ENCODE measurements around the gene WSB2.

The WSB2 gene

DNA sequence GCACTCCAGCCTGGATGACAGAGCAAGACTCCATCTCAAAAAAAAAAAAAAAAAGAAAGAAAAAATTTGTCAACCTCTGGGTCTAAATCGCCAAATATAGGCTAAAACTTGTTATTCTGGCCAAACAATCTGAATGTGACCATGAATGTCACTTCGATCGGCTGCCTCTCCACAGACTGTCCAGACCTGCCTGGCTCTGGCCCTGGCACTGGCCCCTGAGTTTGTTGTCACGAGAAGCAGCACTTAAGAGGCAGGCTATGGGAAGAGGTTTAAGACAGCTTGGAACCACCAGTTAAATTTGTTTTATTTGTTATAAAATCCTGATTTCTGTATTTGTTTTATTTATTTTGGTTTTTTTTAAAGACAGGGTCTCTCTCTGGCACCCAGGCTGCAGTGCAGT lies 14.5 kb downstream of the WSB2 start:
- no peak for FAIRE-seq
- TF ChIP-seq POLR2A (IDR thresholded peaks at IDR 0.05; ENCODE audit: low read depth, low read length) (no peak), POLR2AphosphoS5 (IDR thresholded peaks at IDR 0.05; ENCODE audit: low read depth, low read length) (no peak), TAF1 (IDR thresholded peaks at IDR 0.05; ENCODE audit: borderline replicate concordance, low read depth, low read length) (no peak)
- no peak for DNase-seq (ENCODE audit: insufficient read length)

DNA sequence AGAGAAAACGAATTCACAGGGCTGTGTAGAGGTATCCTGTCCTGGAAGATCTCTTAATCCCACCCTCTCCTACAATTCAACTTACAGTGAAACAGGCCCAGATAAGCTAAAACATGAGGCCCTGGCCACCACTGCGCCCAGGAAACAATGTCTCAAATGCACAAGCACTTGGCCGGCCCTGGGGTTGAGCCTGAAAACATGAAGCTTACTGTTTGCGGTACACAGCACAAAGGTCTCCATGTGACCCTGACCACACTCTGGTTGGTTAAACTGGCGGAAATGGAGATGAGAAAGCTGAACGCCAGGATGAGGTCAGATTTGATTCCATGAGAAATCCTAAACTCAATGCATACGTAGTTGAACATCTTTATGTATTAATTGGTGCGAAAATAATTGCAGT lies 16.4 kb downstream of the WSB2 start:
- DNase-seq (ENCODE audit: insufficient read length), result no peak
- TF ChIP-seq POLR2AphosphoS5 (IDR thresholded peaks at IDR 0.05; ENCODE audit: low read depth, low read length), result no peak
- TF ChIP-seq POLR2A (IDR thresholded peaks at IDR 0.05; ENCODE audit: low read depth, low read length), result no peak
- no peak for TF ChIP-seq TAF1 (IDR thresholded peaks at IDR 0.05; ENCODE audit: borderline replicate concordance, low read depth, low read length)
- FAIRE-seq, result no peak

- DNase-seq (ENCODE audit: insufficient read length) (no peak), FAIRE-seq (no peak)
- TF ChIP-seq POLR2A (IDR thresholded peaks at IDR 0.05; ENCODE audit: low read depth, low read length) (no peak), POLR2AphosphoS5 (IDR thresholded peaks at IDR 0.05; ENCODE audit: low read depth, low read length) (no peak), TAF1 (IDR thresholded peaks at IDR 0.05; ENCODE audit: borderline replicate concordance, low read depth, low read length) (no peak)
These were observed 16.9 kb downstream of the WSB2 start for GRCh38 chr12:118044075-118044474.

GRCh38 chr12:118042091-118042490 lies 18.9 kb downstream of the WSB2 start:
- no peak for DNase-seq (ENCODE audit: insufficient read length)
- FAIRE-seq, result no peak
- TF ChIP-seq POLR2AphosphoS5 (IDR thresholded peaks at IDR 0.05; ENCODE audit: low read depth, low read length), result no peak
- TF ChIP-seq POLR2A (IDR thresholded peaks at IDR 0.05; ENCODE audit: low read depth, low read length), result no peak
- TF ChIP-seq TAF1 (IDR thresholded peaks at IDR 0.05; ENCODE audit: borderline replicate concordance, low read depth, low read length), result no peak

- no peak for DNase-seq (ENCODE audit: insufficient read length)
- FAIRE-seq, result no peak
- no peak for TF ChIP-seq TAF1 (IDR thresholded peaks at IDR 0.05; ENCODE audit: borderline replicate concordance, low read depth, low read length)
- no peak for TF ChIP-seq POLR2AphosphoS5 (IDR thresholded peaks at IDR 0.05; ENCODE audit: low read depth, low read length)
- TF ChIP-seq POLR2A (IDR thresholded peaks at IDR 0.05; ENCODE audit: low read depth, low read length), result no peak
These were observed 22.8 kb downstream of the WSB2 start for GRCh38 chr12:118038137-118038536.

DNA sequence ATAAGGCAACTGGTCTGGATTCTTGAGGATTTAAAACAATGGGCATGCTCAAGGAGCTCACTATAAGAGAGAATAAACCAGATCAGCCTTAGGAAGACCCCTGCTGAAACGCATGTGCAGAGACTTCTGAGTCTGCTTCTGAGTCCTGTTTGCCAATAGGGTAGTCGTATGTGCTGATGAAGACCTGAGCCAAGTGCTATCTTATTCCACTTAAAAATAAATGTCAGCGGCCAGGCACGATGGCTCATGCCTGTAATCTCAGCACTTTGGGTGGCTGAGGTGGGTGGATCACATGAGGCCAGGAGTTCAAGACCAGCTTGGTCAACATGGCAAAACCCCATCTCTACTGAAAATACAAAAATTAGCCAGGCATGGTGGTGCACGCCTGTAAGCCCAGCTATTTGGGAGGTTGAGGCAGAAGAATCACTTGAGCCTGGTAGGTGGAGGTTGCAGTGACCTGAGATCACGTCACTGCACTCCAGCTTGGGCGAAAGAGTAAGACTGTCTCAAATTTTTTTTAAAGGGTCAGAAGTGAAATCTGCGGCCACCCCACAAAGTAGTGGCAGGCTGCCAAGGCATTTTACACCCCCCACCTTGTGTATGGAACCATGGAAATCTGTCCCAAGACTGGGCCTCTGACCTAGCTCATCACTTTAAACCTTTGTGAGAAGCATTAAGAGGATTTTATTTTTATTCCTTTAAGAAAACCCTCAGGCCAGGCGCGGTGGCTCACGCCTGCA lies 24.1 kb downstream of the WSB2 start:
- TF ChIP-seq TAF1 (IDR thresholded peaks at IDR 0.05; ENCODE audit: borderline replicate concordance, low read depth, low read length) (no peak), POLR2A (IDR thresholded peaks at IDR 0.05; ENCODE audit: low read depth, low read length) (no peak), POLR2AphosphoS5 (IDR thresholded peaks at IDR 0.05; ENCODE audit: low read depth, low read length) (no peak)
- no peak for FAIRE-seq
- no peak for DNase-seq (ENCODE audit: insufficient read length)

GRCh38 chr12:118035190-118036041 lies 25.6 kb downstream of the WSB2 start:
- FAIRE-seq, result peak; percentile 82
- peak; percentile 25; the same call in 1 of the 2 replicates for TF ChIP-seq POLR2AphosphoS5 (IDR thresholded peaks at IDR 0.05; ENCODE audit: low read depth, low read length)
- no peak for TF ChIP-seq POLR2A (IDR thresholded peaks at IDR 0.05; ENCODE audit: low read depth, low read length)
- TF ChIP-seq TAF1 (IDR thresholded peaks at IDR 0.05; ENCODE audit: borderline replicate concordance, low read depth, low read length), result no peak
- DNase-seq (ENCODE audit: insufficient read length), result no peak

- no peak for DNase-seq (ENCODE audit: insufficient read length)
- no peak for TF ChIP-seq POLR2AphosphoS5 (IDR thresholded peaks at IDR 0.05; ENCODE audit: low read depth, low read length)
- TF ChIP-seq POLR2A (IDR thresholded peaks at IDR 0.05; ENCODE audit: low read depth, low read length), result no peak
- no peak for TF ChIP-seq TAF1 (IDR thresholded peaks at IDR 0.05; ENCODE audit: borderline replicate concordance, low read depth, low read length)
These were observed 26.4 kb downstream of the WSB2 start for GRCh38 chr12:118034429-118035189.

GRCh38 chr12:118033902-118034301 lies 27.1 kb downstream of the WSB2 start:
- TF ChIP-seq POLR2AphosphoS5 (IDR thresholded peaks at IDR 0.05; ENCODE audit: low read depth, low read length) (no peak), POLR2A (IDR thresholded peaks at IDR 0.05; ENCODE audit: low read depth, low read length) (peak; percentile 6; the same call in 1 of the 2 replicates)
- FAIRE-seq (no peak), DNase-seq (ENCODE audit: insufficient read length) (no peak)

More at GRCh38 chr12:118034429-118035189, 26.4 kb downstream of the WSB2 start:
- FAIRE-seq, result peak; percentile 42

- FAIRE-seq, result no peak
- no peak for DNase-seq (ENCODE audit: insufficient read length)
- TF ChIP-seq POLR2AphosphoS5 (IDR thresholded peaks at IDR 0.05; ENCODE audit: low read depth, low read length), result no peak
- no peak for TF ChIP-seq TAF1 (IDR thresholded peaks at IDR 0.05; ENCODE audit: borderline replicate concordance, low read depth, low read length)
- no peak for TF ChIP-seq POLR2A (IDR thresholded peaks at IDR 0.05; ENCODE audit: low read depth, low read length)
These were observed 27.7 kb downstream of the WSB2 start for GRCh38 chr12:118033323-118033722.

DNA sequence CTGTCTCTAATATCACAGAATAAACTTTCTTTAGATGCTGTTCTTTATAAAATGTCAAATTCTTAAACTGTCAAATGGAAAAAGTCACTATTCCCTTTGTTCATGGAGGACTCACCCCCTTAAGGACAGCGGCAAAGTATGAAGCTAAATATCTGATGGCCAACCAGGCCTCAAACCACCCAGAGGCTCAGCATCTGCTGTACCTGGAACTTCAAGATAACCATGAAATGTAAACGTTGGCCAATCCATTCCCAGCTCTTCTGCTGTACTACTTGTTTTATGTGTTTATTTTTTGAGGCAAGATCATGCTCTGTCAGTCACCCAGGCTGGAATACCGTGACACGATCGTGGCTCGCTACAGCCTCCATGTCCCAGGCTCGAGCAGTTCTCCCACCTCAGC lies 28.8 kb downstream of the WSB2 start:
- FAIRE-seq (no peak), DNase-seq (ENCODE audit: insufficient read length) (no peak)
- TF ChIP-seq POLR2AphosphoS5 (IDR thresholded peaks at IDR 0.05; ENCODE audit: low read depth, low read length) (0 out of 2 replicates have a peak, but pooled peaks have one; percentile 36), POLR2A (IDR thresholded peaks at IDR 0.05; ENCODE audit: low read depth, low read length) (no peak)

Data from GM12892 (cell line).